ENCODE data around the gene WSCD2.
"Not testable (repeated sequence)": the region's sequence is repeated elsewhere in the genome, so short reads cannot be mapped to it uniquely, and the experiment has no call there.

The WSCD2 gene

GRCh38 chr12:108193493-108193892 lies 64.4 kb downstream of the WSCD2 start:
- no peak for DNase-seq (ENCODE audit: low read depth in 2 of 3, low spot score in 2 of 3)

DNA sequence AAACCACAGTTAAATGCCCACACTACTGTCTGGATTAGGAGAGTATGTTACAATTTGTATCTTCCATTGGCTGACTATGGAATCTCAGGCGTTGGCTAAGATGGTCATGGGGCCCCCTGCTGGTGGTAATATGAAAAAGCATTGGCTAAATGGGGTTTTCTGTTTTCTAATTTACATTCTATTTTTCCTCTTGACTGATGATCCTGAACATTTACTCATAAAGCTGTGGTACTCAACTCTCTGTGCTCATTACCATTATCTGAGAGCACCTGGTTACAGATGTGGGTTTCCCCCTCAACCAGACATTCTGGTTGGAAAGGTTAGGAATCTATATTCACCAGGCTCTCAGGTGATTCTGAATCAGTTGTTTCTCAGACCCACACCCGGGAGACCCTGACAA lies 64.8 kb downstream of the WSCD2 start:
- no peak for DNase-seq (ENCODE audit: low read depth in 2 of 3, low spot score in 2 of 3)

GRCh38 chr12:108194585-108194984 lies 65.5 kb downstream of the WSCD2 start:
- no peak for DNase-seq (ENCODE audit: low read depth in 2 of 3, low spot score in 2 of 3)

GRCh38 chr12:108196319-108196718 lies 67.2 kb downstream of the WSCD2 start:
- no peak for DNase-seq (ENCODE audit: low read depth in 2 of 3, low spot score in 2 of 3)

GRCh38 chr12:108196921-108197320 lies 67.8 kb downstream of the WSCD2 start:
- DNase-seq (ENCODE audit: low read depth in 2 of 3, low spot score in 2 of 3), result no peak

- no peak for DNase-seq (ENCODE audit: low read depth in 2 of 3, low spot score in 2 of 3)
Observed at GRCh38 chr12:108198043-108198442, 69.0 kb downstream of the WSCD2 start.

DNA sequence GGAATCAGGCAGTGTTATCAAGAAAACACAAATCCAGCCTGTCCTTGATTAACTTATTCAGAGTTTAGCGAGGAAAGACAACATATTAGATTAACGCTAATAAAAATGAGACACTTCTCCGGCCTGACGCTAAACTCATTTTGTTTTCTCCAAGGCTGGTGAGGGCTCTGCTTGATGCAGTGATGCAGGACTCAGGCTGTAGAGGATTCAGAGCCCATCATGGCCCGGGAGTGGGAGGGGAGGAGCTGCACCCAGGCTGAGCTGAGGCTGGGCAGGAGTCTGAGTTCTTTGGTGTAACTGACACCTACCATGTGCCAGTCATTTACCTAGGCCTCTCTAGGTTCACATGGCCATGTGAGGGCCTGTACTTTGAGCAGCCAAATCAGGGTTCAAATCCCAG lies 70.0 kb downstream of the WSCD2 start:
- DNase-seq (ENCODE audit: low read depth in 2 of 3, low spot score in 2 of 3), result no peak

GRCh38 chr12:108201808-108202207 lies 72.7 kb downstream of the WSCD2 start:
- no peak for DNase-seq (ENCODE audit: low read depth in 2 of 3, low spot score in 2 of 3)

- DNase-seq (ENCODE audit: low read depth in 2 of 3, low spot score in 2 of 3), result no peak
Observed at GRCh38 chr12:108204117-108204987, 75.3 kb downstream of the WSCD2 start.

DNA sequence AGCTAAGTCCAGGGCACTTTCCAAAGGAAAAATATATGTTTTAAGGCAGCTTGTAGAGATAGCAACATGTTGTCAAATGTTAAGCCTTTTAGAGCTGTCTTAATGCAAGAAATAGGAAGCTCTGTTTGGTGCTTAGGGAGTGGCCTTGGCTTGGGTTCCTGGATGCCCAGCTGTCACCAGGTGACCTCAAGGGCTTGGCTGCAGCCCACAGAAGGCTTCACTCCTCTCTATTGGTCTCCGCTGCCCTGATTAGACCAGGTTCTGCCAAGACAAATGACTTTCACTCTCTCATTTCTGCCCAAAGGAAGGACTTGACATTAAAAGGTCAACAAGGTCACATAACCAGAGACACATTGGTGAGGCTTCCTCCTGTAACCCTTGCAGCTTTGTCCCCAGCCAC lies 76.8 kb downstream of the WSCD2 start:
- no peak for DNase-seq (ENCODE audit: low read depth in 2 of 3, low spot score in 2 of 3)

DNA sequence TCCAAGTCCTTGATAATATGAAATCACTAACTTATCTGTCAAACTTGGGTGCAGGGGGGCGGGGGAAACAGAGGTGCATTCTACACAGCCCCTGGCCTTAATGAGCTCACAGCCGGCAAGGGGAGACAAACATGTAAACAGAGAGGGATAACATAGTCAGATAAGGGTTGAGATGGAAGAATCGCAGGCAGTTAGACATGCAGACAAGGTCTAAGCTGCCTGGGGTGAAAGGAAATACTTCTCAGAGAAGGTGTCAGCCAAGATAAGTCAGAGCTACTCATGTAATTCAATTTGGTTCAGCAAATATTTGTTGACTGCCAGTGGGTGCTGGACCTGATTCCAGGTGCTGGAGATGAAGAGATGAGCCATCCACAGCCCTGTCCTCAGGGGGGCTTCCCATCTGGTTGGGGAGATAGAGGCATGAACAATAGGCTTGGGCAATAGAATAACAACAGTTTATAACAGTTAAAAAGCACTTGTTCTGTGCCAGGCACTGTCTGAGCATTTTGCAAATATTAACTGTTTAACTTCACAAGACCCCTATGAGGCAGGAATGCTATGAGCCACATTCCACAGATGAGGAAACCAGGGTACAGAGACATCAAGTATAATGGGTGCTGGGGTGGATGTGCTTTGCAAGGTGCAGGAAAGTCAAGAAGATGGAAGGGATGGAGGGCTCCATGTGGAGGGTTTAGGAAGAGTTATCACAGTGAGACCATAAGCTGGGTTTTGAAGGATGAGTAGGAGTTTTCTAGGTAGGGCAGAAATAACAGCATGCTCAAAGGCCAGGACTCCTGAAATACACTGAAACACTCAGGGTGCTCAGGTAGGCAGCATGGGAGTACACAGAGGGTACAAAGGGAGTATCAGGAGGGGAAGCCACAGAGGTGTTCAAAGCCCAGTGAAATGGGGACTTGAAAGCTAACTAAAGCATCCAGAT lies 79.0 kb downstream of the WSCD2 start:
- DNase-seq (ENCODE audit: low read depth in 2 of 3, low spot score in 2 of 3), result no peak

DNA sequence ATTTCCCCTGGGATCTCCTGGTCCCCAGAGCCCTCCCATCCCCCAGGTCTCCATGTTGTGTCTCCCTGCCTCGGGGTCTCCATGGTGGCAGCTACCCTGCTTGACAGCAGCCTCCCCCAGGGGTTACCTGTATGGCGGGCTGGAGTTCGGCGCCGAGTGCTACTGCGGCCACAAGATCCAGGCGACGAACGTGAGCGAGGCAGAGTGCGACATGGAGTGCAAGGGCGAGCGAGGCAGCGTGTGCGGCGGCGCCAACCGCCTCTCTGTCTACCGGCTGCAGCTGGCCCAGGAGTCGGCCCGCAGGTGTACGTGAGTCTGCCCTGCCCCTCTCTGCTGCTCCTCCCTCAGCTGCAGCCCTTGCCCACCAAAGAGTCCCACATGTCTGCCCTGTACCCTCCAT lies 80.9 kb downstream of the WSCD2 start:
- DNase-seq (ENCODE audit: low read depth in 2 of 3, low spot score in 2 of 3), result no peak

DNA sequence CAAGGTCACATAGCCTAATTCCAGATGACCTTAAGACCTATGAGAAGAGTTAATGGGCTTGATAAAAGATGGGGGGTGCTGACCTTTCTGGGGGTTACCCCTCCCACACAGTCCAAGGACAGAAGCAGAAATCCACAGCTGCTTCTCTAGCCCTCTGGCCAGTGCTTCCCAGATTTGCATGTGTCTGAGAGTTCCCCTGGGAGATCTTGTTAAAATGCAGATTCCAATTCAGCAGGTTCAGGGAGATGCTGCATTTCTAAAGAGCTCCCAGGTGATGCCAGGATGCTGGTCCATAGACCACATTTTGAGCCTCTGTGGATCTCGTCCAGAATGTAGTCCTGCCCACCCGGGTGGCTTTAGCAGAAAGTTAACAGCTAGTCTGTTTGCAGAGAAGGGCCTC lies 82.1 kb downstream of the WSCD2 start:
- DNase-seq (ENCODE audit: low read depth in 2 of 3, low spot score in 2 of 3), result no peak

DNA sequence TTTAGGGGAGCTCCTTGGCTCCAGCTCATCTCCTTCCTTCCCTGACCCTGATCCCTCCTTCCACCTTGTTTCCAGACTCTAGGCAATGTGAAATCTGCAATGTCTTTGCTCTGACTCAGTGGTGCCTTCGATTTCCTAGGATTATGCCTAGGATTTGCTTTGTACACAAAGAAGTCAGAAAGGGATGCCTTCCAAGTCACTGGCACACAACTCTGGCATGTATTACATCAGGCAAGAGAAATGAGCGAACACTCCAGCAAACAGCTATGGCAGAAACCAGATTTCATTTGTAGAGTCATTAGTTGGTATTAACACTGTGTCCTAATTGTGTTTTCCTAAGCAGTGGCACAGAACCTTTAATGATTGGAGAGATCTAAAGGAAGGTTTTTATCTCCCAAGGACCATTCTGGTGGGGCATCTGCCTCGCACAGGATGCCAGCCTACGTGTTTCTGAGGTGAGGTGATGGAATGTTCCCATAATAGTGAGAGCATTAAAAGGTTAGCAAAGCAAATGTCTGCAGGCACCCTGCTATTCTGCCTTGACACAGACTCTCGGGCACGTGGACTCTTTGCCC lies 84.9 kb downstream of the WSCD2 start:
- DNase-seq (ENCODE audit: low read depth in 2 of 3, low spot score in 2 of 3), result no peak

DNA sequence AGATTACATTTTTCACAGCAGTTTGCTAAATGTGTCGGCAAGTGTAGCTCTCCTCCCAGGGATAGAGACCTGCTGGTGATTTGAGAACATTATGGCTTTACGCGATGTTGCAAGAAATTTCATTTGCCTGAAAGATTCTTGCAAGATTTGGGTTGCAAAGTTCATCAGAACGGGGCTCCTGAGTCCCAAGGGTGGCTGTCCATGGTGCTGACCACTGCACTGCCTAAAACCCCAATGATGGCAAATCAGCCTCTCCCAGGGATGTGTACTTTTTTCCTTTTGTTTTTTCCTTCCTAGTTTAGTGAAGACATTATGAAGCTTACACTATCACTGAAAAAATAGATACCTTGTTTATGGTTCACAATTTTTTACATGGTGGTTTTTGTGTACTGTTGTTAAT lies 85.4 kb downstream of the WSCD2 start:
- DNase-seq (ENCODE audit: low read depth in 2 of 3, low spot score in 2 of 3), result no peak

- DNase-seq (ENCODE audit: low read depth in 2 of 3, low spot score in 2 of 3), result no peak
Observed at GRCh38 chr12:108215458-108215857, 86.4 kb downstream of the WSCD2 start.

DNA sequence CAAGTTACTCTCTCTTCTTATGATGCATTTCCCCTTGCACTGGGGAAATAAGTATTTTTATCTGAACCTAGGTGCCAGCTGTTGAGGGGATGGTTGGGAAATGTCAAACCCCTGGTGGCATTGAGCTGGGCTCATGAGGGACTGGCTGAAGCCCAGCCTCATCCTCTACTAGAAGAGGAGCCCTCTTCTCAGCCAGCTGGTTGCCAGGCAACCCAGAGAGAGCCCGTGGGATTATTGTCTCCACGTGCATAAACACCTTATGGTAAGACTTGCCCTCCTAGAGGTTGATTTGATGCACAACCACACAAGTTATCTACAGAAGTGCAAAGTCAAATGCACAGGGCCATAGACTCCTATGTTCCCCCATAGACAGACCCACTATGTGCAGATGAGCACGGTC lies 89.8 kb downstream of the WSCD2 start:
- DNase-seq (ENCODE audit: low read depth in 2 of 3, low spot score in 2 of 3), result no peak

DNA sequence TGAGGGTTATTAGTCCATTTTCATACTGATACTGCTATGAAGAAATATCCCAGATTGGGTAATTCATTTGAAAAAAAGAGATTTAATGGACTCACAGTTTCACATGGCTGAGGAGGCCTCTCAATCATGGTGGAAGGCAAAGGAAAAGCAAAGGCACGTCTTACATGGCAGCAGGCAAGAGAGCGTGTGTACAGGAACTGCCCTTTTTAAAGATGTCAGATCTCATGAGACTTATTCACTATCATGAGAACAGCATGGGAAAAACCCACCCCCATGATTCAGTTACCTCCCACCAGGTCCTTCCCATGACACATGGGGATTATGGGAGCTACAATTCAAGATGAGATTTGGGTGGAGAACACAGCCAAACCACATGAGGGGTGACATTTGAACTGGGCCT lies 96.0 kb downstream of the WSCD2 start:
- not testable (repeated sequence) for DNase-seq (ENCODE audit: low read depth in 2 of 3, low spot score in 2 of 3)

GRCh38 chr12:108226866-108227265 lies 97.8 kb downstream of the WSCD2 start:
- no peak for DNase-seq (ENCODE audit: low read depth in 2 of 3, low spot score in 2 of 3)

DNA sequence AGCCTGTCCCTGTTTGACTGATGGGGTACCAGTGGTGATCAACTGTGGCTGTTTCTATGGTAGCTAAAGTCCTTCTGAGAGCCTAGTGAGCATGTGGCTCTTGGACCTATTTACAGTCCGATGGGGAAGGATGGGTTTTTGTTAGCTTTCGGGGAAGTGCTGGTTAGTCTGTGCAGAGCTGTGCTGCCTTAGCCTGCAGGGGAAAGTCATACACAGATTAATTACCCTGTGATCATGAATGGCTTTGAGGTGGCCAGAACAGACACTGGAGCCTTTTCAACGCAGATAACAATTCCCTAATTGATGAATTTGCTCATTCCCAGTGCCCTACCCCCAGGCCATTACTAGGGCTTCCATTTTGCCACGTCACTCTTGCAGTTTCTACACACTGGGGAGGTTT lies 99.7 kb downstream of the WSCD2 start:
- no peak for DNase-seq (ENCODE audit: low read depth in 2 of 3, low spot score in 2 of 3)

- no peak for DNase-seq (ENCODE audit: low read depth in 2 of 3, low spot score in 2 of 3)
Observed at GRCh38 chr12:108231109-108231905, 102.2 kb downstream of the WSCD2 start.
